Mesothelial cell of epicardium (in vitro differentiated cells): ENCODE measurements around the gene CUBN. TPM values are rescaled to one million over a fixed set of nuclear protein-coding genes. Genes with fewer than 3 reads are reported as not detected.
"Not testable (repeated sequence)": the region's sequence is repeated elsewhere in the genome, so short reads cannot be mapped to it uniquely, and the experiment has no call there.

Experiments used
- DNase-seq, 2 experiments: peaks; one replicate each; pipeline ENCODE4 v3.0.0; 2021; ENCODE audit warnings: low spot score in 2 of 2; ENCODE audit not compliant: unreplicated experiment in 2 of 2
- H3K27ac Mint-ChIP-seq: 2 replicates; pipeline ENCODE4 v1.8.0; 2021; ENCODE audit warnings: mixed read lengths
- H3K27me3 Mint-ChIP-seq: 2 replicates; pipeline ENCODE4 v1.8.0; 2021; ENCODE audit warnings: low read depth, mixed read lengths
- H3K36me3 Mint-ChIP-seq: 2 replicates; pipeline ENCODE4 v1.8.0; 2021; ENCODE audit warnings: mixed read lengths
- H3K4me1 Mint-ChIP-seq: 2 replicates; pipeline ENCODE4 v1.8.0; 2021; ENCODE audit warnings: mixed read lengths
- H3K4me3 Mint-ChIP-seq: 2 replicates; pipeline ENCODE4 v1.8.0; 2021; ENCODE audit warnings: mild to moderate bottlenecking, moderate library complexity, mixed read lengths
- H3K9me3 Mint-ChIP-seq: 2 replicates; pipeline ENCODE4 v1.8.0; 2021; ENCODE audit warnings: mixed read lengths
- CTCF ChIP-seq: fragments of 200-600 bp; sonication (generic); IDR thresholded peaks from one replicate; pipeline ENCODE4 v1.5.0; 2021; ENCODE audit warnings: antibody characterized with exemption; ENCODE audit not compliant: unreplicated experiment
- total RNA-seq: library from RNA; stranded (reverse); gene quantifications from 3 replicates; pipeline ENCODE4 v1.2.1, GENCODE V29; 2021

CUBN gene
- total RNA-seq, 1 donor from 2014 or later, result 1.5 TPM

- no peaks in the 10 kb centered on the region for H3K9me3 Mint-ChIP-seq
- DNase-seq, result no peak
- H3K27me3 Mint-ChIP-seq, result no peaks in the 10 kb centered on the region
- no peak overlapping the region for H3K27ac Mint-ChIP-seq
- TF ChIP-seq CTCF, result no peak
- H3K4me1 Mint-ChIP-seq, result no peaks in the 10 kb centered on the region
- no peak overlapping the region for H3K4me3 Mint-ChIP-seq
- H3K36me3 Mint-ChIP-seq, result no peaks in the 10 kb centered on the region
These were observed 297.1 kb downstream of the CUBN start for GRCh38 chr10:16832351-16833080.

- TF ChIP-seq CTCF, result no peak
- no peaks in the 10 kb centered on the region for H3K27me3 Mint-ChIP-seq
- no peak for DNase-seq
- no peaks in the 10 kb centered on the region for H3K36me3 Mint-ChIP-seq
- no peak overlapping the region for H3K27ac Mint-ChIP-seq
- H3K4me1 Mint-ChIP-seq, result no peaks in the 10 kb centered on the region
- no peaks in the 10 kb centered on the region for H3K9me3 Mint-ChIP-seq
- H3K4me3 Mint-ChIP-seq, result no peak overlapping the region
These were observed 300.9 kb downstream of the CUBN start for GRCh38 chr10:16828701-16829175.

GRCh38 chr10:16828114-16828568, 301.5 kb downstream of the CUBN start:
- TF ChIP-seq CTCF, result peak; percentile 80
- peak in 1 of 2 experiments; percentile 62 for DNase-seq
- peaks cover 5% of the 10 kb centered on the region for H3K9me3 Mint-ChIP-seq
- no peaks in the 10 kb centered on the region for H3K36me3 Mint-ChIP-seq
- H3K27me3 Mint-ChIP-seq, result no peaks in the 10 kb centered on the region
- no peak overlapping the region for H3K4me3 Mint-ChIP-seq
- H3K27ac Mint-ChIP-seq, result no peak overlapping the region
- H3K4me1 Mint-ChIP-seq, result no peaks in the 10 kb centered on the region

- DNase-seq, H3K4me1 Mint-ChIP-seq, H3K4me3 Mint-ChIP-seq, H3K9me3 Mint-ChIP-seq, H3K36me3 Mint-ChIP-seq, H3K27ac Mint-ChIP-seq, H3K27me3 Mint-ChIP-seq: not testable (repeated sequence)
These were observed 302.1 kb downstream of the CUBN start for GRCh38 chr10:16827474-16827873.

- TF ChIP-seq CTCF, result no peak
- Mint-ChIP-seq H3K4me1 (peaks cover 6% of the 10 kb centered on the region), H3K36me3 (peaks cover 5% of the 10 kb centered on the region), H3K9me3 (peaks cover 22% of the 10 kb centered on the region), H3K4me3 (no peak overlapping the region), H3K27me3 (peaks cover 3% of the 10 kb centered on the region), H3K27ac (no peak overlapping the region)
- no peak for DNase-seq
These were observed 306.8 kb downstream of the CUBN start for GRCh38 chr10:16822726-16823360.

- no peak overlapping the region for H3K4me3 Mint-ChIP-seq
- TF ChIP-seq CTCF, result no peak
- H3K36me3 Mint-ChIP-seq, result peaks cover 5% of the 10 kb centered on the region
- no peak for DNase-seq
- peaks cover 22% of the 10 kb centered on the region for H3K9me3 Mint-ChIP-seq
- H3K27ac Mint-ChIP-seq, result no peak overlapping the region
- H3K4me1 Mint-ChIP-seq, result peaks cover 7% of the 10 kb centered on the region
- H3K27me3 Mint-ChIP-seq, result peaks cover 3% of the 10 kb centered on the region
These were observed 307.6 kb downstream of the CUBN start for GRCh38 chr10:16822027-16822426.
